Stimulated activated CD4-positive, alpha-beta T cell treated with anti-CD3 and anti-CD28 coated beads, Interleukin-12 subunit alpha, Interleukin-12 subunit beta, amount 100 ng/mL, for 48 hours (primary cell): Measurements from ENCODE around the gene ANXA8.

Source experiments
- DNase-seq, 3 donors: peaks; one replicate each; pipeline ENCODE4 v3.0.0-alpha.2; 2020; ENCODE audit warnings: low read depth in 2 of 3, low spot score in 1 of 3

ANXA8 gene

GRCh38 chr10:47449102-47449978, 34.6 kb downstream of the ANXA8 start:
- DNase-seq: no peak

- no peak for DNase-seq
These were observed 36.2 kb downstream of the ANXA8 start for GRCh38 chr10:47447705-47448104.

- DNase-seq: no peak
These were observed 36.7 kb downstream of the ANXA8 start for GRCh38 chr10:47447209-47447608.

- DNase-seq: no peak
These were observed 38.2 kb downstream of the ANXA8 start for GRCh38 chr10:47445720-47446119.

- DNase-seq: no peak
These were observed 39.9 kb downstream of the ANXA8 start for GRCh38 chr10:47444047-47444446.

- DNase-seq: no peak
These were observed 40.8 kb downstream of the ANXA8 start for GRCh38 chr10:47443145-47443544.

GRCh38 chr10:47442351-47442750, 41.6 kb downstream of the ANXA8 start:
- no peak for DNase-seq

GRCh38 chr10:47441938-47442337, 42.0 kb downstream of the ANXA8 start:
- DNase-seq: no peak

GRCh38 chr10:47440207-47440606, 43.7 kb downstream of the ANXA8 start:
- no peak for DNase-seq

- DNase-seq: no peak
These were observed 44.9 kb downstream of the ANXA8 start for GRCh38 chr10:47438857-47439474.

GRCh38 chr10:47435081-47435480, 48.8 kb downstream of the ANXA8 start:
- no peak for DNase-seq

GRCh38 chr10:47425813-47426419, 58.0 kb downstream of the ANXA8 start:
- DNase-seq: no peak

GRCh38 chr10:47424231-47424630, 59.7 kb downstream of the ANXA8 start:
- DNase-seq: no peak

GRCh38 chr10:47423476-47423875, 60.4 kb downstream of the ANXA8 start:
- DNase-seq: no peak

GRCh38 chr10:47421057-47421952, 62.6 kb downstream of the ANXA8 start:
- DNase-seq: no peak

GRCh38 chr10:47420305-47421056, 63.4 kb downstream of the ANXA8 start:
- no peak for DNase-seq

- no peak for DNase-seq
These were observed 64.5 kb downstream of the ANXA8 start for GRCh38 chr10:47419421-47419820.

GRCh38 chr10:47418966-47419365, 64.9 kb downstream of the ANXA8 start:
- no peak for DNase-seq

- no peak for DNase-seq
These were observed 65.6 kb downstream of the ANXA8 start for GRCh38 chr10:47418321-47418720.
